SH-SY5Y (cell line): ENCODE data around the gene ILDR2.

Experiments
- GATA2 ChIP-seq: IDR thresholded peaks from 2 replicates; pipeline ENCODE4 v1.6.1; 2011; ENCODE audit warnings: mild to moderate bottlenecking, low read depth, low read length
- GATA3 ChIP-seq: IDR thresholded peaks from 2 replicates; pipeline ENCODE4 v1.6.1; 2011; ENCODE audit warnings: low read depth, mild to moderate bottlenecking, low read length, moderate library complexity

- no peak for TF ChIP-seq GATA2
- TF ChIP-seq GATA3, result no peak
These were observed 18.5 kb downstream of the ILDR2 start for GRCh38 chr1:166956872-166957271.
